Keratinocyte (primary cell): ENCODE data around the gene SSTR4. TPM values are rescaled to one million over a fixed set of nuclear protein-coding genes. Genes with fewer than 3 reads are reported as not detected.
A peak's percentile ranks its signal among the peaks of the same experiment; 100 is the strongest.

Source experiments
- DNase-seq: peaks from one replicate; pipeline ENCODE4 v3.0.0-alpha.2; 2011; ENCODE audit warnings: low read depth, missing footprints, low spot score
- FAIRE-seq: peaks from 2 replicates; lab custom pipeline; 2011; peaks lifted over from hg19 to GRCh38; lab: Jason Lieb, UNC
- H2AFZ ChIP-seq: 2 replicates; pipeline ENCODE4 v1.6.0; 2012; ENCODE audit warnings: low read length, control low read depth, inconsistent platforms; ENCODE audit not compliant: control insufficient read depth
- H3K27ac ChIP-seq: 2 replicates; pipeline ENCODE4 v1.5.1; 2011; ENCODE audit warnings: low read length; ENCODE audit not compliant: control insufficient read depth, insufficient read depth
- H3K27me3 ChIP-seq: 3 replicates; pipeline ENCODE4 v1.6.0; 2011; ENCODE audit warnings: low read length; ENCODE audit not compliant: control insufficient read depth, insufficient read depth; ENCODE audit errors: extremely low read depth
- H3K36me3 ChIP-seq, 2 experiments: 2 replicates in 1 of 2; 3 replicates in 1 of 2; pipeline ENCODE4 v1.5.1; 2011; ENCODE audit warnings: low read length in 2 of 2, mild to moderate bottlenecking in 1 of 2; ENCODE audit not compliant: control insufficient read depth in 2 of 2, insufficient read depth in 2 of 2; ENCODE audit errors: extremely low read depth in 1 of 2
- H3K4me1 ChIP-seq: 3 replicates; pipeline ENCODE4 v1.5.1; 2011; ENCODE audit warnings: low read length; ENCODE audit not compliant: control insufficient read depth, insufficient read depth; ENCODE audit errors: extremely low read depth
- H3K4me2 ChIP-seq: 3 replicates; pipeline ENCODE4 v1.6.0; 2011; ENCODE audit warnings: low read depth, low read length; ENCODE audit not compliant: control insufficient read depth, insufficient read depth; ENCODE audit errors: extremely low read depth
- H3K4me3 ChIP-seq, 3 experiments: fragments of 200-600 bp in 1 of 3; sonication (generic) in 1 of 3; 2 replicates in 2 of 3; 3 replicates in 1 of 3; pipeline ENCODE4 v1.5.1; 2011 to 2016; ENCODE audit warnings: low read length in 3 of 3, mild to moderate bottlenecking in 3 of 3, control low read depth in 2 of 3, inconsistent platforms in 1 of 3, low read depth in 1 of 3, mixed read lengths in 1 of 3, mixed run types in 1 of 3, moderate library complexity in 1 of 3; ENCODE audit not compliant: control insufficient read depth in 2 of 3, insufficient read depth in 2 of 3; ENCODE audit errors: extremely low read depth in 1 of 3
- H3K79me2 ChIP-seq: 2 replicates; pipeline ENCODE4 v1.6.0; 2012; ENCODE audit warnings: low read length; ENCODE audit not compliant: control insufficient read depth, insufficient read depth
- H3K9ac ChIP-seq: 3 replicates; pipeline ENCODE4 v1.6.0; 2011; ENCODE audit warnings: low read length; ENCODE audit not compliant: control insufficient read depth, insufficient read depth; ENCODE audit errors: extremely low read depth
- H3K9me1 ChIP-seq: 3 replicates; pipeline ENCODE4 v1.6.0; 2011; ENCODE audit warnings: low read length; ENCODE audit not compliant: control insufficient read depth, insufficient read depth; ENCODE audit errors: extremely low read depth
- H3K9me3 ChIP-seq: 2 replicates; pipeline ENCODE4 v1.5.1; 2012; ENCODE audit warnings: low read depth, low read length; ENCODE audit not compliant: control insufficient read depth
- H4K20me1 ChIP-seq: 3 replicates; pipeline ENCODE4 v1.6.0; 2011; ENCODE audit warnings: low read length; ENCODE audit not compliant: control insufficient read depth, insufficient read depth; ENCODE audit errors: extremely low read depth
- CTCF ChIP-seq, 3 experiments: IDR thresholded peaks in 1 of 3; conservative IDR thresholded peaks in 1 of 3; optimal IDR thresholded peaks in 1 of 3; 2 replicates in 2 of 3; 3 replicates in 1 of 3; pipeline versions ENCODE3 to v1.5.1; 2011; ENCODE audit warnings: low read length in 3 of 3, mild to moderate bottlenecking in 3 of 3, moderate library complexity in 2 of 3, control low read depth in 1 of 3, inconsistent platforms in 1 of 3; ENCODE audit not compliant: insufficient read depth in 2 of 3; ENCODE audit errors: extremely low read depth in 1 of 3
- EZH2 ChIP-seq: IDR thresholded peaks from one replicate; pipeline ENCODE4 v1.6.1; 2012; ENCODE audit warnings: inconsistent platforms, mild to moderate bottlenecking, low read length, moderate library complexity
- dilution Hi-C: fragments of 300-500 bp; cut with MboI; formaldehyde crosslinking; loops from one replicate; pipeline ENCODE4 v1.7.0; 2020; ENCODE audit warnings: low sequenced_read_pairs; ENCODE audit not compliant: extremely low pct_ligation_motif_present
- polyA plus RNA-seq, 5 experiments: library from polyadenylated mRNA; depleted of rRNA in 3 of 5; stranded (reverse) in 3 of 5; stranded (forward) in 1 of 5; unstranded in 1 of 5; fragments of >200 nt; gene quantifications; 1 replicate in 1 of 5; 2 replicates in 3 of 5; 3 replicates in 1 of 5; pipeline versions ENCODE4 v1.2.1 to v1.2.3, GENCODE V29; 2011 to 2012; ENCODE audit warnings: missing spikeins in 2 of 5, low read depth in 1 of 5, low replicate concordance in 1 of 5

SSTR4 gene
- polyA plus RNA-seq, 1 donor (not counting 4 experiments of a cell fraction or from before 2014, with no cell fraction given): not detected

GRCh38 chr20:23039136-23039875 is 4.2 kb downstream of the SSTR4 start:
- FAIRE-seq (no peak), DNase-seq (no peak)
- Histone ChIP-seq H3K9me1 (no peaks in the 10 kb centered on the region), H3K79me2 (no peaks in the 10 kb centered on the region), H3K27ac (no peak overlapping the region), H3K36me3 (no peaks in the 10 kb centered on the region), H3K4me1 (peaks cover 4% of the 10 kb centered on the region), H3K4me3 (no peak overlapping the region), H2AFZ (no peak overlapping the region), H4K20me1 (no peaks in the 10 kb centered on the region), H3K9me3 (no peaks in the 10 kb centered on the region), H3K27me3 (peaks cover 40% of the 10 kb centered on the region), H3K9ac (no peak overlapping the region), H3K4me2 (no peak overlapping the region)
- no peak for TF ChIP-seq EZH2
- no peak for TF ChIP-seq CTCF (optimal IDR thresholded peaks at IDR 0.05 in 1 of 3, IDR thresholded peaks at IDR 0.05 in 1 of 3, conservative IDR thresholded peaks at IDR 0.05 in 1 of 3; ENCODE audit: extremely low read depth in 1 of 3, insufficient read depth in 2 of 3, low read length in 3 of 3)
- dilution Hi-C loops: loop anchor here (25.0 kb wide), 1 partner anchor 148 kb away; no protein-coding TSS in a partner anchor

GRCh38 chr20:23039885-23040508 is 4.9 kb downstream of the SSTR4 start:
- Histone ChIP-seq H3K27ac (no peak overlapping the region), H3K9ac (no peak overlapping the region), H4K20me1 (no peaks in the 10 kb centered on the region), H3K4me3 (no peak overlapping the region), H3K79me2 (no peaks in the 10 kb centered on the region), H3K9me1 (no peaks in the 10 kb centered on the region), H3K9me3 (no peaks in the 10 kb centered on the region), H3K4me2 (no peak overlapping the region), H3K36me3 (no peaks in the 10 kb centered on the region), H3K4me1 (peaks cover 4% of the 10 kb centered on the region), H3K27me3 (peaks cover 33% of the 10 kb centered on the region), H2AFZ (no peak overlapping the region)
- DNase-seq (no peak), FAIRE-seq (peak; percentile 46)
- TF ChIP-seq CTCF (optimal IDR thresholded peaks at IDR 0.05 in 1 of 3, IDR thresholded peaks at IDR 0.05 in 1 of 3, conservative IDR thresholded peaks at IDR 0.05 in 1 of 3; ENCODE audit: extremely low read depth in 1 of 3, insufficient read depth in 2 of 3, low read length in 3 of 3) (no peak), EZH2 (no peak)
- dilution Hi-C loops: loop anchor here (25.0 kb wide), 1 partner anchor 147 kb away; no protein-coding TSS in a partner anchor
